Liver (tissue), 3 donors: ENCODE results near the gene ANAPC7.
"Not testable (repeated sequence)": the region's sequence is repeated elsewhere in the genome, so short reads cannot be mapped to it uniquely, and the experiment has no call there.

ENCODE experiments used
- EGR1 ChIP-seq, 2 donors: IDR thresholded peaks; 2 replicates each; pipeline ENCODE4 v1.6.1; 2016 to 2018; ENCODE audit warnings: antibody characterized with exemption in 2 of 2, low read depth in 2 of 2
- GABPA ChIP-seq, 2 donors: IDR thresholded peaks in 1 of 2; conservative IDR thresholded peaks in 1 of 2; 2 replicates each; pipeline ENCODE4 v1.6.1; 2016; ENCODE audit warnings: antibody characterized with exemption in 2 of 2, mild to moderate bottlenecking in 1 of 2, moderate library complexity in 1 of 2
- HNF4G ChIP-seq: IDR thresholded peaks from 2 replicates; pipeline ENCODE4 v1.6.1; 2016; ENCODE audit warnings: antibody characterized with exemption
- RAD21 ChIP-seq, 2 donors: IDR thresholded peaks; 2 replicates each; pipeline ENCODE4 v1.6.1; 2016; ENCODE audit warnings: antibody characterized with exemption in 2 of 2, mild to moderate bottlenecking in 2 of 2
- SP1 ChIP-seq: IDR thresholded peaks from 2 replicates; pipeline ENCODE4 v1.6.1; 2018; ENCODE audit warnings: antibody characterized with exemption, mild to moderate bottlenecking
- TAF1 ChIP-seq: conservative IDR thresholded peaks from 2 replicates; pipeline ENCODE4 v1.6.1; 2016; ENCODE audit warnings: antibody characterized with exemption, mild to moderate bottlenecking
- TF ChIP-seq, protein P1 (sequence below): fragments of 150-350 bp; IDR thresholded peaks from 2 replicates; pipeline ENCODE4 v1.5.1; 2017; ENCODE audit warnings: improper control_type of control experiment, low read depth, low read length; ENCODE audit not compliant: missing input control
- TF ChIP-seq, protein P2 (sequence below): IDR thresholded peaks from 2 replicates; pipeline ENCODE4 v1.6.1; 2016; ENCODE audit warnings: antibody characterized with exemption
- TF ChIP-seq, protein P3 (sequence below): IDR thresholded peaks from 2 replicates; pipeline ENCODE4 v1.6.1; 2016; ENCODE audit warnings: antibody characterized with exemption
- TF ChIP-seq, protein P4 (sequence below): IDR thresholded peaks from 2 replicates; pipeline ENCODE4 v1.6.1; 2016; ENCODE audit warnings: antibody characterized with exemption, mild to moderate bottlenecking
- donor health status: healthy.
- donor health status: healthy.

DNA sequence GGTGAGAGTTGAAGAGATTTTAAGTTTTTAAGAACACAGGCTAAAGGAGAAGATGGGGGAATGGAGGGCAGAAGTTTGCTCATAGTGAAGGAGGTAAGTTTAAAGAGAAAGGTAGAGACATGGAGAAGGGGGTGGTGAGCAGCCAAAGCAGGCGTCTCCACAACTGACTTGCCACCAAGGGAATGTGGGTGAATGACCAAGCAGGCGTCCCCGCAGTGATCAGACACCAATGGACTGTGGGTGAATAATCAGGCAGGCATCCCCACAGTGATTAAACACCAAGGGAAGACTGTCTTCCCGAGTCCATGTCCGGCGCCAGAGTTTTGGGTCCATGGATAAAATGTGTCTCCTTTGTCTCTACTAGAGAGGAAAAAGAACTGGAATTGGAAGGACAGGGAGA is 6.6 kb upstream of the ANAPC7 start:
- TF ChIP-seq, protein P1, sequence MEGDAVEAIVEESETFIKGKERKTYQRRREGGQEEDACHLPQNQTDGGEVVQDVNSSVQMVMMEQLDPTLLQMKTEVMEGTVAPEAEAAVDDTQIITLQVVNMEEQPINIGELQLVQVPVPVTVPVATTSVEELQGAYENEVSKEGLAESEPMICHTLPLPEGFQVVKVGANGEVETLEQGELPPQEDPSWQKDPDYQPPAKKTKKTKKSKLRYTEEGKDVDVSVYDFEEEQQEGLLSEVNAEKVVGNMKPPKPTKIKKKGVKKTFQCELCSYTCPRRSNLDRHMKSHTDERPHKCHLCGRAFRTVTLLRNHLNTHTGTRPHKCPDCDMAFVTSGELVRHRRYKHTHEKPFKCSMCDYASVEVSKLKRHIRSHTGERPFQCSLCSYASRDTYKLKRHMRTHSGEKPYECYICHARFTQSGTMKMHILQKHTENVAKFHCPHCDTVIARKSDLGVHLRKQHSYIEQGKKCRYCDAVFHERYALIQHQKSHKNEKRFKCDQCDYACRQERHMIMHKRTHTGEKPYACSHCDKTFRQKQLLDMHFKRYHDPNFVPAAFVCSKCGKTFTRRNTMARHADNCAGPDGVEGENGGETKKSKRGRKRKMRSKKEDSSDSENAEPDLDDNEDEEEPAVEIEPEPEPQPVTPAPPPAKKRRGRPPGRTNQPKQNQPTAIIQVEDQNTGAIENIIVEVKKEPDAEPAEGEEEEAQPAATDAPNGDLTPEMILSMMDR, result not testable (repeated sequence)
- TF ChIP-seq, protein P2, sequence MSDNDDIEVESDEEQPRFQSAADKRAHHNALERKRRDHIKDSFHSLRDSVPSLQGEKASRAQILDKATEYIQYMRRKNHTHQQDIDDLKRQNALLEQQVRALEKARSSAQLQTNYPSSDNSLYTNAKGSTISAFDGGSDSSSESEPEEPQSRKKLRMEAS, result not testable (repeated sequence)
- TF ChIP-seq, protein P3, sequence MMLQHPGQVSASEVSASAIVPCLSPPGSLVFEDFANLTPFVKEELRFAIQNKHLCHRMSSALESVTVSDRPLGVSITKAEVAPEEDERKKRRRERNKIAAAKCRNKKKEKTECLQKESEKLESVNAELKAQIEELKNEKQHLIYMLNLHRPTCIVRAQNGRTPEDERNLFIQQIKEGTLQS, result not testable (repeated sequence)
- not testable (repeated sequence) for TF ChIP-seq TAF1; EGR1 (IDR thresholded peaks at IDR 0.05; ENCODE audit: low read depth in 2 of 2); HNF4G; RAD21 (IDR thresholded peaks at IDR 0.05); GABPA (IDR thresholded peaks at IDR 0.05 in 1 of 2, conservative IDR thresholded peaks at IDR 0.05 in 1 of 2); SP1
- TF ChIP-seq, protein P4, sequence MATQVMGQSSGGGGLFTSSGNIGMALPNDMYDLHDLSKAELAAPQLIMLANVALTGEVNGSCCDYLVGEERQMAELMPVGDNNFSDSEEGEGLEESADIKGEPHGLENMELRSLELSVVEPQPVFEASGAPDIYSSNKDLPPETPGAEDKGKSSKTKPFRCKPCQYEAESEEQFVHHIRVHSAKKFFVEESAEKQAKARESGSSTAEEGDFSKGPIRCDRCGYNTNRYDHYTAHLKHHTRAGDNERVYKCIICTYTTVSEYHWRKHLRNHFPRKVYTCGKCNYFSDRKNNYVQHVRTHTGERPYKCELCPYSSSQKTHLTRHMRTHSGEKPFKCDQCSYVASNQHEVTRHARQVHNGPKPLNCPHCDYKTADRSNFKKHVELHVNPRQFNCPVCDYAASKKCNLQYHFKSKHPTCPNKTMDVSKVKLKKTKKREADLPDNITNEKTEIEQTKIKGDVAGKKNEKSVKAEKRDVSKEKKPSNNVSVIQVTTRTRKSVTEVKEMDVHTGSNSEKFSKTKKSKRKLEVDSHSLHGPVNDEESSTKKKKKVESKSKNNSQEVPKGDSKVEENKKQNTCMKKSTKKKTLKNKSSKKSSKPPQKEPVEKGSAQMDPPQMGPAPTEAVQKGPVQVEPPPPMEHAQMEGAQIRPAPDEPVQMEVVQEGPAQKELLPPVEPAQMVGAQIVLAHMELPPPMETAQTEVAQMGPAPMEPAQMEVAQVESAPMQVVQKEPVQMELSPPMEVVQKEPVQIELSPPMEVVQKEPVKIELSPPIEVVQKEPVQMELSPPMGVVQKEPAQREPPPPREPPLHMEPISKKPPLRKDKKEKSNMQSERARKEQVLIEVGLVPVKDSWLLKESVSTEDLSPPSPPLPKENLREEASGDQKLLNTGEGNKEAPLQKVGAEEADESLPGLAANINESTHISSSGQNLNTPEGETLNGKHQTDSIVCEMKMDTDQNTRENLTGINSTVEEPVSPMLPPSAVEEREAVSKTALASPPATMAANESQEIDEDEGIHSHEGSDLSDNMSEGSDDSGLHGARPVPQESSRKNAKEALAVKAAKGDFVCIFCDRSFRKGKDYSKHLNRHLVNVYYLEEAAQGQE, result not testable (repeated sequence)
